AG04450 (cell line): ENCODE results near the gene GIPC3. TPM values are rescaled to one million over a fixed set of nuclear protein-coding genes. Genes with fewer than 3 reads are reported as not detected.

Source experiments
- CTCF ChIA-PET: fragments of 300-600, 350-600 bp; formaldehyde crosslinking; extraction: SDS; loops from one replicate; lab custom pipeline; 2022; ENCODE audit warnings: antibody characterized with exemption, inconsistent platforms; lab: Charles Lee
- POLR2A ChIA-PET: fragments of 350-600 bp; formaldehyde crosslinking; extraction: SDS; loops from one replicate; lab custom pipeline; 2021; ENCODE audit warnings: antibody characterized with exemption, inconsistent platforms; lab: Yijun Ruan, JAX
- DNase-seq: peaks from one replicate; pipeline ENCODE4 v3.0.0-alpha.2; 2011; ENCODE audit warnings: low read depth, low spot score
- H3K27ac ChIP-seq: one replicate; pipeline ENCODE4 v1.5.1; 2012; ENCODE audit warnings: low read depth, low read length, control low read depth
- H3K27me3 ChIP-seq: one replicate; pipeline ENCODE4 v1.6.0; 2012; ENCODE audit warnings: low read length; ENCODE audit not compliant: control insufficient read depth, insufficient read depth
- H3K4me3 ChIP-seq: 2 replicates; pipeline ENCODE4 v1.5.1; 2011; ENCODE audit warnings: mild to moderate bottlenecking, low read depth, low read length, control low read depth
- H3K9me3 ChIP-seq: 2 replicates; pipeline ENCODE4 v1.5.1; 2012; ENCODE audit warnings: low read length; ENCODE audit not compliant: control insufficient read depth, insufficient read depth
- polyA plus RNA-seq: library from polyadenylated mRNA; depleted of rRNA; stranded (reverse); fragments of >200 nt; gene quantifications from 2 replicates; pipeline ENCODE4 v1.2.3, GENCODE V29; 2011
- TF ChIP-seq, protein P1 (sequence below): IDR thresholded peaks from 2 replicates; pipeline ENCODE4 v1.5.1; 2011; ENCODE audit warnings: low read depth, low read length, control low read depth, inconsistent platforms

GIPC3 gene
- polyA plus RNA-seq, 1 experiment, result 0.30 TPM

DNA sequence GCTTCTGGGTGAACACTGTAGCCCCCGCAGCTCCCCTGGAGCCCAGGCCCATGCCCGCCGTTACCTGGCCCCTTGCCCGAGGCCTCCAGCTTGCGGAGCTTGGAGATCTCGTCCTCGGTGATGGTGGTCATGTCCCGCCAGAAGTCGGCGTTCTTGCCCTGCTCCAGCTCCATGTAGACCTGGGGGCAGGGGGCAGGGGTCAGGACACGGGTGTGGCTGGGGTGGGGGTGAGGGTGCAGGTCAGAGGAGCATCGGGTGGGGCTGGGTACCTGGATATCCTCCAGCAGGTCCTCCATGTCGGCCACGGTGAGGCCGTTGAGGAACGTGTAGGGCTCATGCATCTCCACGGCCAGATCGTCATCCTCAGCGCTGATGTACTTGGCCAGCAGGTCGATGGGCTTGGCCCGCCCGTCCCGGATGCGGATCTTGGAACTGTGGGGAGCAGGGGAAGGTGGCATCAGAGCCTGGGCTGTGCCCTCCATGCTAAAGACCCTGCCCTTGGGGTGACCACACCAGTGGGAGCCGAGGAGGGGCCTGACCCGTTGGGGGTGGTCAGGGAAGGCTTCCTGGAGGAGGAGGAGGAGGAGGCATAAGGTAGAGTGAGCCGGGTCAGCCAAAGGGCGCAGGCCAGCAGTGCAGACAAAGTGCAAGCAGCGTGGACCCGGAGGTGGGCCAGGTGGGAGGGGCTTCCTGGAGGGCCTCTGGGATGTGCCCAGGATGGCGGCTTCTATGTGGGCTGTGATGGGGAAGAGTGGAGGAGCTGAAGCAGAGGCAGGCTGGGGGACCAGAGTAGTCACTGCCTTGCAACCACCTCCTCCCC is 33.7 kb downstream of the GIPC3 start:
- Histone ChIP-seq H3K4me3 (no peak overlapping the region), H3K27ac (no peak overlapping the region), H3K27me3 (no peaks in the 10 kb centered on the region), H3K9me3 (no peaks in the 10 kb centered on the region; the same call in 1 of the 2 replicates)
- TF ChIP-seq, protein P1, sequence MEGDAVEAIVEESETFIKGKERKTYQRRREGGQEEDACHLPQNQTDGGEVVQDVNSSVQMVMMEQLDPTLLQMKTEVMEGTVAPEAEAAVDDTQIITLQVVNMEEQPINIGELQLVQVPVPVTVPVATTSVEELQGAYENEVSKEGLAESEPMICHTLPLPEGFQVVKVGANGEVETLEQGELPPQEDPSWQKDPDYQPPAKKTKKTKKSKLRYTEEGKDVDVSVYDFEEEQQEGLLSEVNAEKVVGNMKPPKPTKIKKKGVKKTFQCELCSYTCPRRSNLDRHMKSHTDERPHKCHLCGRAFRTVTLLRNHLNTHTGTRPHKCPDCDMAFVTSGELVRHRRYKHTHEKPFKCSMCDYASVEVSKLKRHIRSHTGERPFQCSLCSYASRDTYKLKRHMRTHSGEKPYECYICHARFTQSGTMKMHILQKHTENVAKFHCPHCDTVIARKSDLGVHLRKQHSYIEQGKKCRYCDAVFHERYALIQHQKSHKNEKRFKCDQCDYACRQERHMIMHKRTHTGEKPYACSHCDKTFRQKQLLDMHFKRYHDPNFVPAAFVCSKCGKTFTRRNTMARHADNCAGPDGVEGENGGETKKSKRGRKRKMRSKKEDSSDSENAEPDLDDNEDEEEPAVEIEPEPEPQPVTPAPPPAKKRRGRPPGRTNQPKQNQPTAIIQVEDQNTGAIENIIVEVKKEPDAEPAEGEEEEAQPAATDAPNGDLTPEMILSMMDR, result peak; percentile 3; the same call in 1 of the 2 replicates
- no peak for DNase-seq
- CTCF ChIA-PET, result interaction anchor here (0.5 to 1.8 kb wide), 7 partner anchors 8 to 323 kb away, joined by 3 to 8 read pairs (median 5); partner anchors contain the start of gene MRPL54
- POLR2A ChIA-PET, result no interaction called here

DNA sequence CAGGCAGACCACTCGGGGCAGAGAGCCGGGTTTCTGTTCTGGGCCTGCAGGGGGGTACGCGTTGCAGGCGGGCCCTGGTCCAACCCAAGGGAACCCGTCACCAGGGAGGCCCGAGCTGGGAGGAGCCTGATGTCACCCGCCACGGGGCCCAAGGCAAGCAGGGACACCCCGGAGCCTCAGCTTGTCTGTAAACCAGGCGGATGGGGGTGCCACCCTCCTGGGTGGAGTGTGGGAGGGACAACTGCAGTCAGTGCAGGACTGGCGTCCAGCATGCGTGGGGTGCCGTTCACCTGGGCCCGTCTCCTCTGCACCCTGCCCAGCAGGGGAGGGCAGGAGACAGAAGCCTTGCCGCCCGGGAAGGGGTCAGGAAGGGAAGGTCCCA is 34.3 kb downstream of the GIPC3 start:
- CTCF ChIA-PET, result interaction anchor here (0.5 to 1.8 kb wide), 2 partner anchors 315 to 324 kb away, joined by 4 to 8 read pairs; no protein-coding TSS in a partner anchor
- no peaks in the 10 kb centered on the region for H3K27me3 ChIP-seq
- TF ChIP-seq, protein P1, result no peak
- no peak overlapping the region for H3K27ac ChIP-seq
- no peak overlapping the region for H3K4me3 ChIP-seq
- H3K9me3 ChIP-seq, result no peaks in the 10 kb centered on the region; the same call in 1 of the 2 replicates
- POLR2A ChIA-PET, result no interaction called here
- DNase-seq, result no peak

DNA sequence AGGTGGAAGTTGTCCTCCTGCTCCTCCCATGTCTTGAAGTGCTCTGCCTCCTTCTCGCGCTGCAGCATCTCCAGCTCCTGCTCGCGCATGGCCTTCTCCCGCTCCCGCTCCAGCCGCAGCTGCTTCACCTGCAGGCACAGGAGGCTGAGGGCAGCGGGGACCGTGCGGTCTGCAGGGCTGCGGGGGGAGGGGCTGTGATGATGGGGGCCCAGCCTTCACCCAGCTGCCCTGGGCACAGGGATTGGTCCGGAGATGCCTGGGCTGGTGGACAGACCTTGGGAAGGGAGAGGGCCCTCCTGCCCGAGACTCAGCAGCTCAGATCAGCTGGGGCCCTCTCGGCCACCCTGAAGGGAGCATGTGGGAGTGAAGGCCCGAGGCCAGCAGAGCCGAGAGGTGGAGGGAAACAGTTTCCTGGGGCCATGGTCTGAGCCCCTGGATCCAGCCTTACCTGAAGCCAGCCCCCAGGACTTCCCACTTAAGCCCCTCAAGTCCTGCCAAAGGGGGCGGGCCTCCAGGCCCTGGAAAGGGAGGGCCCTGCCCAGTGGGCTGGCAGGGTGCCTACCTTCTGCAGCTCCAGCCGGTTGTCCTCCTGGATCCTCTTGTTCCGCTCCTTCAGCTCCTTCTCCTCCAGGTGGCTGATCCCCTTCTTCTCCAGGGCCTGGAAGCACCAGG is 35.0 kb downstream of the GIPC3 start:
- CTCF ChIA-PET, result interaction anchor here (1.8 kb wide), 1 partner anchor 315 kb away, joined by 8 read pairs; no protein-coding TSS in a partner anchor
- DNase-seq, result no peak
- POLR2A ChIA-PET, result no interaction called here
- Histone ChIP-seq H3K9me3 (no peaks in the 10 kb centered on the region; the same call in 1 of the 2 replicates), H3K27me3 (no peaks in the 10 kb centered on the region), H3K4me3 (no peak overlapping the region), H3K27ac (no peak overlapping the region)
- TF ChIP-seq, protein P1, result no peak

DNA sequence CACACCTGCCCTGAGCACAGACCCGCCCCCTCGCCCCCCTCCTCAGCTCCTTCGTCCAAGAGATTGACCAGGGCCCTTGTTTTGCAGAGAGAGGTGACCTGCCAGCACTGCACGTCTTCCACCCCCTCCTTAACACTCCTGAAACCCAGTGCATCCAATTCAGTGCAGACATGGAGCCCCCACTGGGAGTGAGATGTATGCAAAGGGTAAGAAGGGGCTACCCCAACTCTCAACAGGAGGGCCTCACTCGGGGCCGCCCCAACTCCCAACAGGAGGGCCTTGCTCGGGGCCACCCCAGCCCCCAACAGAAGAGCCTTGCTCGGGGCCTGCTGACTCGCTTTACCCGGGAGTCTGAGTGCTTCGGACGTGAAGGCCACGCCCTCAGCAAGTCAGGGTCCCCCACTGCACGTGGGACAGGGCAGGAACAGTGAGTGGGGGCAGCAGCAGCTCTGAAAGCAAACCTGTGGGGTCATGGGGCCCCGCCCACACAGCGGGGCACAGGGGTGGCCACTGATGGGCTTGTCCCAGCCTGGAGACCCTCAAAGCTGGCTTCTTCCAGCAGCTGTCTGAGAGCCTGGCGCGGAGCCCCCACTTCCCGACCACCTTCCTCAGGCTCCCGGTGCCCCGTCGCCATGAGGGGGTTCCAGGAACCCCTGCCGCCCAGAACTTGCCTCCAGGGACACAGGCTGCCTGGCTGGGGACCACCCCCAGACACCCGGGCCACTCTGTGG is 35.7 kb downstream of the GIPC3 start:
- DNase-seq, result no peak
- no peak overlapping the region for H3K27ac ChIP-seq
- TF ChIP-seq, protein P1, result no peak
- CTCF ChIA-PET, result no interaction called here
- no peak overlapping the region for H3K4me3 ChIP-seq
- no peaks in the 10 kb centered on the region for H3K27me3 ChIP-seq
- H3K9me3 ChIP-seq, result no peaks in the 10 kb centered on the region; the same call in 1 of the 2 replicates
- POLR2A ChIA-PET, result no interaction called here
